GM12891 (cell line): ENCODE measurements around the gene ACOT8.

Experiments used
- PAX5 ChIP-seq: IDR thresholded peaks from 2 replicates; pipeline ENCODE4 v1.6.1; 2011; ENCODE audit warnings: low read length, moderate library complexity, mild to moderate bottlenecking; ENCODE audit not compliant: insufficient read depth, severe bottlenecking
- POLR2A ChIP-seq: IDR thresholded peaks from 2 replicates; pipeline ENCODE4 v1.6.1; 2011; ENCODE audit warnings: low read depth, low read length, control low read depth
- POLR2AphosphoS5 ChIP-seq: IDR thresholded peaks from 2 replicates; pipeline ENCODE4 v1.6.1; 2011; ENCODE audit warnings: low read depth, low read length, control low read depth
- POU2F2 ChIP-seq: IDR thresholded peaks from 2 replicates; pipeline ENCODE4 v1.6.1; 2011; ENCODE audit warnings: low read depth, mild to moderate bottlenecking, control low read depth, low read length, moderate library complexity
- SPI1 ChIP-seq: IDR thresholded peaks from 2 replicates; pipeline ENCODE4 v1.6.1; 2011; ENCODE audit warnings: low read depth, low read length, control low read depth
- TAF1 ChIP-seq: IDR thresholded peaks from 2 replicates; pipeline ENCODE4 v1.6.1; 2011; ENCODE audit warnings: low read depth, low read length, control low read depth

DNA sequence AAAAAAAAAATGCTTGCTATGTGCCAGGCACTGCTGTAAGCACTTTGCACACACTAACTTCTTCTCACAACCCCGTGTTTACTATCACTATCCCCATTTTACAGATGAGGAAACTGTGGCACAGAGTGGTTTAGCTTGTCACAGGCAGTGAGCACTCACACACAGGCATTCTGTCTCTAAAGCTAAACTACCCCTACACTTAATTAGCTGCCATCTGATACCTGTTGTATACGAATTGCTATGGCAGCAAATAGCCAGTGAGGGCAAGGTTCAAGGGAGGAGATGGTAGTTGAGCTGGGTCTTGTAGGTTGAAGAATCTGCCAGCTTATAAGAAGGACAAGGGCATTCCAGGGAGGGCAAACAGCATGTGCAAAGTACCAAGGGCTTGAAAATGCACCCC is 35.2 kb downstream of the ACOT8 start:
- TF ChIP-seq POLR2A, result no peak
- TF ChIP-seq SPI1, result no peak
- no peak for TF ChIP-seq TAF1
- no peak for TF ChIP-seq POLR2AphosphoS5
- no peak for TF ChIP-seq PAX5
- TF ChIP-seq POU2F2, result no peak
